NCI-H1048 (cell line): ENCODE results near the gene SLC23A2.

ENCODE experiments used
- DNase-seq: peaks from one replicate; lab custom pipeline; 2025; lab: John Stamatoyannopoulos, UW

SLC23A2 gene

GRCh38 chr20:4846821-4847220 is 154.5 kb downstream of the SLC23A2 start:
- DNase-seq = no peak

- DNase-seq = no peak
Observed at GRCh38 chr20:4844751-4845465, 156.4 kb downstream of the SLC23A2 start.

- no peak for DNase-seq
Observed at GRCh38 chr20:4844325-4844724, 157.0 kb downstream of the SLC23A2 start.

- DNase-seq = no peak
Observed at GRCh38 chr20:4840801-4841200, 160.5 kb downstream of the SLC23A2 start.

- DNase-seq = no peak
Observed at GRCh38 chr20:4838526-4838925, 162.8 kb downstream of the SLC23A2 start.

GRCh38 chr20:4837760-4838159 is 163.6 kb downstream of the SLC23A2 start:
- no peak for DNase-seq

GRCh38 chr20:4836935-4837334 is 164.4 kb downstream of the SLC23A2 start:
- no peak for DNase-seq

GRCh38 chr20:4836473-4836872 is 164.8 kb downstream of the SLC23A2 start:
- no peak for DNase-seq

GRCh38 chr20:4835244-4836177 is 165.8 kb downstream of the SLC23A2 start:
- no peak for DNase-seq

- no peak for DNase-seq
Observed at GRCh38 chr20:4833074-4833728, 168.1 kb downstream of the SLC23A2 start.

- no peak for DNase-seq
Observed at GRCh38 chr20:4832469-4832868, 168.8 kb downstream of the SLC23A2 start.

GRCh38 chr20:4830696-4831095 is 170.6 kb downstream of the SLC23A2 start:
- DNase-seq = no peak

GRCh38 chr20:4830259-4830658 is 171.1 kb downstream of the SLC23A2 start:
- no peak for DNase-seq

GRCh38 chr20:4829514-4830215 is 171.6 kb downstream of the SLC23A2 start:
- DNase-seq = no peak

- DNase-seq = no peak
Observed at GRCh38 chr20:4828830-4829513, 172.3 kb downstream of the SLC23A2 start.

- no peak for DNase-seq
Observed at GRCh38 chr20:4821590-4821989, 179.7 kb downstream of the SLC23A2 start.

- no peak for DNase-seq
Observed at GRCh38 chr20:4820806-4821518, 180.3 kb downstream of the SLC23A2 start.

GRCh38 chr20:4819901-4820300 is 181.4 kb downstream of the SLC23A2 start:
- no peak for DNase-seq

GRCh38 chr20:4817230-4817671 is 184.1 kb downstream of the SLC23A2 start:
- DNase-seq = no peak

- DNase-seq = no peak
Observed at GRCh38 chr20:4815628-4816027, 185.7 kb downstream of the SLC23A2 start.
